ENCODE results near the gene PRPF8. TPM values are rescaled to one million over a fixed set of nuclear protein-coding genes. Genes with fewer than 3 reads are reported as not detected.

The PRPF8 gene
- total and polyA plus RNA-seq, 4 donors, result 50.2 to 110 (median 82.3) TPM

DNA sequence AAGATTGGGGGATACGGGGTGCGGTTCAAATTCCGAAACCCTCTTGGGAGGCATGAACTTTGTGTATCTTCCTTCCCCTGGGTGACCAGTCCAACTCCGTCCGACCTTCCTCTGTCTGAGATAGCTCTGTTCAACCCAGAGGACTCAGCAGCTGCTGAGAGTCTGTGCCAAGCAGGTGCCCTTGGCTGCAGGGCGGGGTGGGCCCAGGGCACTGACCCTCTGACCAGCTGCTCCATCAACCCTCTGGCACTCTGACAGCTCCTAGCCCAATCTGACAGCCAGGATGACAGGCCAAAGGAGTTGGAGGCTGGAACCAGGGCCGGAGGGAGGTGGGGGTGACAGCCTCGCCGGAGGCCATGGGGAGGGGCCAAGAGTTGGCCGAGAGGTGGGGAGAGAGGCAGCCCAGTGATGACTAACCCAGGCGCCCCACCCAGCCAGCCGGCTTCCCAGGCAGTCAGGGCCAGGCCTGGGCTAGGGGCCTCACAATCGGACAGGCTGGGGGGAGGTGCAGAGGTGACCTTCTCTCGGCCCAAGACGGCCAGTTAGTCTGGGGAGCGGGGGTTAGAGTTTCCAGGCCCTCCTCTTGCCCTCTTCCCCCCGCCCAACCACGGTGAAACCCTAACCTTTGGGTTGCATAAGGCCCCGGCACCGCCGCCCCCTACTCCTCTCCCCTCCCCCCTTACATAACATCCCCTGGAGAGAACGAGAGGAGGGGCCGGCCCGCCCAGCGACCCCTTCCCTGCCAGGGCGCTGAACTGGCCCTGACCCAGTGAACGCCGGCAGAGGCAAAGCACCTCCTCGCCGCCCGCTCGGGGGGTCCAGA is 30.5 kb upstream of the PRPF8 start:
- Histone ChIP-seq H3K36me3 (ENCODE audit: control insufficient read depth in 4 of 4, insufficient read depth in 3 of 4, low read depth in 1 of 4, low read length in 3 of 4) (peaks cover 11 to 24% (median 14%) of the 10 kb centered on the region in 4 donors), H3K4me3 (ENCODE audit: low read depth in 1 of 3, low read length in 3 of 3) (peak overlapping the region; percentile 78 to 96 (median 89)), H3K9ac (ENCODE audit: low read depth in 1 of 2, low read length in 2 of 2) (peak overlapping the region; percentile 18 to 49), H3K9me3 (ENCODE audit: control insufficient read depth in 4 of 4, low read length in 3 of 4) (no peaks in the 10 kb centered on the region), H3K27ac (ENCODE audit: low read depth in 1 of 2, low read length in 2 of 2) (peak overlapping the region; percentile 95 to 96), H3K4me1 (ENCODE audit: control insufficient read depth in 4 of 4, insufficient read depth in 4 of 4, low read length in 3 of 4) (peaks cover 11 to 54% (median 30%) of the 10 kb centered on the region in 4 donors), H3K27me3 (ENCODE audit: control insufficient read depth in 4 of 4, insufficient read depth in 4 of 4, low read length in 3 of 4) (no peaks in the 10 kb centered on the region)
- 2% methylated on average over 32 of the region's 32 CpGs for WGBS
- peak; percentile 9 for TF ChIP-seq MAX (IDR thresholded peaks at IDR 0.05)
- TF ChIP-seq REST (IDR thresholded peaks at IDR 0.05), result peak; percentile 13
- TF ChIP-seq, protein P1, sequence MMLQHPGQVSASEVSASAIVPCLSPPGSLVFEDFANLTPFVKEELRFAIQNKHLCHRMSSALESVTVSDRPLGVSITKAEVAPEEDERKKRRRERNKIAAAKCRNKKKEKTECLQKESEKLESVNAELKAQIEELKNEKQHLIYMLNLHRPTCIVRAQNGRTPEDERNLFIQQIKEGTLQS (IDR thresholded peaks at IDR 0.05), result peak; percentile 53
- TF ChIP-seq JUND (IDR thresholded peaks at IDR 0.05), result peak; percentile 16 to 49
- TF ChIP-seq TAF1 (conservative IDR thresholded peaks at IDR 0.05), result peak; percentile 72
- TF ChIP-seq RXRA (IDR thresholded peaks at IDR 0.05), result peak; percentile 91 to 97
- TF ChIP-seq EGR1 (IDR thresholded peaks at IDR 0.05; ENCODE audit: low read depth in 2 of 2), result no peak
- TF ChIP-seq YY1 (IDR thresholded peaks at IDR 0.05), result peak; percentile 63
- no peak for TF ChIP-seq RAD21 (IDR thresholded peaks at IDR 0.05)
- TF ChIP-seq HNF4A (conservative IDR thresholded peaks at IDR 0.05), result peak; percentile 51 to 62
- peak; percentile 73 for TF ChIP-seq SP1 (IDR thresholded peaks at IDR 0.05)
- peak; percentile 81 for TF ChIP-seq NR2F2 (IDR thresholded peaks at IDR 0.05)
- TF ChIP-seq ZBTB33 (IDR thresholded peaks at IDR 0.05), result no peak
- peak; percentile 77 for DNase-seq (ENCODE audit: low spot score)

DNA sequence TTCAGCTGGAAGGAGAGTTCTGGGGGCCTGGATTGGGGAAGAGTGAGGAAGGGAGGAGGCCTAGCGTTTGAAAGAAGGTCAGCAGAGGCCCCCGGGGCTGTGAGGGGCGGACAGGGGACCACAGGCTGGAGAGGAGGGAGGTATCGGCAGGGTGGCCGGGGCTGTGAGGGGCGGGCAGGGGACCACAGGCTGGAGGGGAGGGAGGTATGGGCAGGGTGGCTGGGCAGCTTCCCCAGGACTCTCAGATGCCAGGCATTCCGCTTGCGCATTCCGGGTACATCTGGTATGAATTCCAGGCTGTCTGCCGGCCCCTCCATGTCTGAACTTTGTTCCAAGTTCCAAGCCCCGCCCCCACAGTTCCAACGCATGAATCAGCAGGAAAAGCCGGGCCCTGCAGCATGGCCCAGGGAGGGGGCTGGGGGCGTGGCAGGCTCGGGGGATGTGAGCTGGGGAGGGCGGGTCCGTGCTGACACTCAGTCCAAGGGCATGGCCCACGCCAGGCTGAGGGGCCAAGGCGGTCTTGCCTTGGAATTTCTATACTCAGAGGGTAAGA is 29.8 kb upstream of the PRPF8 start:
- H3K9me3 ChIP-seq (ENCODE audit: control insufficient read depth in 4 of 4, low read length in 3 of 4), result no peaks in the 10 kb centered on the region
- H3K36me3 ChIP-seq (ENCODE audit: control insufficient read depth in 4 of 4, insufficient read depth in 3 of 4, low read depth in 1 of 4, low read length in 3 of 4), result peaks cover 11 to 24% (median 14%) of the 10 kb centered on the region in 4 donors
- no peaks in the 10 kb centered on the region for H3K27me3 ChIP-seq (ENCODE audit: control insufficient read depth in 4 of 4, insufficient read depth in 4 of 4, low read length in 3 of 4)
- peak overlapping the region; percentile 95 to 96 for H3K27ac ChIP-seq (ENCODE audit: low read depth in 1 of 2, low read length in 2 of 2)
- peak overlapping the region; percentile 78 to 96 (median 89) for H3K4me3 ChIP-seq (ENCODE audit: low read depth in 1 of 3, low read length in 3 of 3)
- WGBS, result 5% methylated on average over 19 of the region's 19 CpGs
- peak overlapping the region in 1 of 2 donors; percentile 18 for H3K9ac ChIP-seq (ENCODE audit: low read depth in 1 of 2, low read length in 2 of 2)
- peak; percentile 97 for DNase-seq (ENCODE audit: low spot score)
- peaks cover 12 to 59% (median 30%) of the 10 kb centered on the region in 4 donors for H3K4me1 ChIP-seq (ENCODE audit: control insufficient read depth in 4 of 4, insufficient read depth in 4 of 4, low read length in 3 of 4)
- TF ChIP-seq REST (IDR thresholded peaks at IDR 0.05), result peak; percentile 20
- TF ChIP-seq SP1 (IDR thresholded peaks at IDR 0.05), result peak; percentile 57
- TF ChIP-seq, protein P1 (IDR thresholded peaks at IDR 0.05), result peak; percentile 9
- no peak for TF ChIP-seq FOXA2 (IDR thresholded peaks at IDR 0.05)
- TF ChIP-seq JUND (IDR thresholded peaks at IDR 0.05), result peak in 1 of 2 donors; percentile 42
- TF ChIP-seq MAX (IDR thresholded peaks at IDR 0.05), result peak; percentile 63
- TF ChIP-seq EGR1 (IDR thresholded peaks at IDR 0.05; ENCODE audit: low read depth in 2 of 2), result peak; percentile 48 to 55
- no peak for TF ChIP-seq RXRA (IDR thresholded peaks at IDR 0.05)
- TF ChIP-seq NR2F2 (IDR thresholded peaks at IDR 0.05), result no peak
- TF ChIP-seq, protein P2, sequence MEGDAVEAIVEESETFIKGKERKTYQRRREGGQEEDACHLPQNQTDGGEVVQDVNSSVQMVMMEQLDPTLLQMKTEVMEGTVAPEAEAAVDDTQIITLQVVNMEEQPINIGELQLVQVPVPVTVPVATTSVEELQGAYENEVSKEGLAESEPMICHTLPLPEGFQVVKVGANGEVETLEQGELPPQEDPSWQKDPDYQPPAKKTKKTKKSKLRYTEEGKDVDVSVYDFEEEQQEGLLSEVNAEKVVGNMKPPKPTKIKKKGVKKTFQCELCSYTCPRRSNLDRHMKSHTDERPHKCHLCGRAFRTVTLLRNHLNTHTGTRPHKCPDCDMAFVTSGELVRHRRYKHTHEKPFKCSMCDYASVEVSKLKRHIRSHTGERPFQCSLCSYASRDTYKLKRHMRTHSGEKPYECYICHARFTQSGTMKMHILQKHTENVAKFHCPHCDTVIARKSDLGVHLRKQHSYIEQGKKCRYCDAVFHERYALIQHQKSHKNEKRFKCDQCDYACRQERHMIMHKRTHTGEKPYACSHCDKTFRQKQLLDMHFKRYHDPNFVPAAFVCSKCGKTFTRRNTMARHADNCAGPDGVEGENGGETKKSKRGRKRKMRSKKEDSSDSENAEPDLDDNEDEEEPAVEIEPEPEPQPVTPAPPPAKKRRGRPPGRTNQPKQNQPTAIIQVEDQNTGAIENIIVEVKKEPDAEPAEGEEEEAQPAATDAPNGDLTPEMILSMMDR (IDR thresholded peaks at IDR 0.05; ENCODE audit: low read depth, low read length, missing input control), result no peak
- peak in 1 of 2 donors; percentile 11 for TF ChIP-seq RAD21 (IDR thresholded peaks at IDR 0.05)
- TF ChIP-seq YY1 (IDR thresholded peaks at IDR 0.05), result no peak

Measured in liver (tissue), 9 donors.